Measurements from ENCODE around the gene MLN.

- TF ChIP-seq, protein P1, sequence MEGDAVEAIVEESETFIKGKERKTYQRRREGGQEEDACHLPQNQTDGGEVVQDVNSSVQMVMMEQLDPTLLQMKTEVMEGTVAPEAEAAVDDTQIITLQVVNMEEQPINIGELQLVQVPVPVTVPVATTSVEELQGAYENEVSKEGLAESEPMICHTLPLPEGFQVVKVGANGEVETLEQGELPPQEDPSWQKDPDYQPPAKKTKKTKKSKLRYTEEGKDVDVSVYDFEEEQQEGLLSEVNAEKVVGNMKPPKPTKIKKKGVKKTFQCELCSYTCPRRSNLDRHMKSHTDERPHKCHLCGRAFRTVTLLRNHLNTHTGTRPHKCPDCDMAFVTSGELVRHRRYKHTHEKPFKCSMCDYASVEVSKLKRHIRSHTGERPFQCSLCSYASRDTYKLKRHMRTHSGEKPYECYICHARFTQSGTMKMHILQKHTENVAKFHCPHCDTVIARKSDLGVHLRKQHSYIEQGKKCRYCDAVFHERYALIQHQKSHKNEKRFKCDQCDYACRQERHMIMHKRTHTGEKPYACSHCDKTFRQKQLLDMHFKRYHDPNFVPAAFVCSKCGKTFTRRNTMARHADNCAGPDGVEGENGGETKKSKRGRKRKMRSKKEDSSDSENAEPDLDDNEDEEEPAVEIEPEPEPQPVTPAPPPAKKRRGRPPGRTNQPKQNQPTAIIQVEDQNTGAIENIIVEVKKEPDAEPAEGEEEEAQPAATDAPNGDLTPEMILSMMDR (IDR thresholded peaks at IDR 0.05 in 2 of 3, conservative IDR thresholded peaks at IDR 0.05 in 1 of 3; ENCODE audit: borderline replicate concordance in 1 of 3, insufficient read depth in 1 of 3, low read depth in 2 of 3, low read length in 2 of 3): no peak
- TF ChIP-seq POLR2A (IDR thresholded peaks at IDR 0.05; ENCODE audit: borderline replicate concordance, extremely low read depth, insufficient read depth, insufficient read length) (no peak), EZH2phosphoT487 (IDR thresholded peaks at IDR 0.05; ENCODE audit: borderline replicate concordance) (no peak), POLR2AphosphoS5 (IDR thresholded peaks at IDR 0.05; ENCODE audit: low read depth, low read length) (no peak), ZNF274 (IDR thresholded peaks at IDR 0.05; ENCODE audit: low read depth, low read length) (no peak), CBX3 (IDR thresholded peaks at IDR 0.05; ENCODE audit: low read depth) (no peak), CEBPB (IDR thresholded peaks at IDR 0.05; ENCODE audit: low read depth) (no peak), YY1 (IDR thresholded peaks at IDR 0.05; ENCODE audit: extremely low read depth, insufficient replicate concordance, low read depth, low read length) (no peak), JUND (IDR thresholded peaks at IDR 0.05) (no peak), EZH2 (IDR thresholded peaks at IDR 0.05) (no peak), ZFX (IDR thresholded peaks at IDR 0.05) (no peak)
- TF ChIP-seq, protein P2, sequence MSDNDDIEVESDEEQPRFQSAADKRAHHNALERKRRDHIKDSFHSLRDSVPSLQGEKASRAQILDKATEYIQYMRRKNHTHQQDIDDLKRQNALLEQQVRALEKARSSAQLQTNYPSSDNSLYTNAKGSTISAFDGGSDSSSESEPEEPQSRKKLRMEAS (IDR thresholded peaks at IDR 0.05): no peak
- TF ChIP-seq, protein P3, sequence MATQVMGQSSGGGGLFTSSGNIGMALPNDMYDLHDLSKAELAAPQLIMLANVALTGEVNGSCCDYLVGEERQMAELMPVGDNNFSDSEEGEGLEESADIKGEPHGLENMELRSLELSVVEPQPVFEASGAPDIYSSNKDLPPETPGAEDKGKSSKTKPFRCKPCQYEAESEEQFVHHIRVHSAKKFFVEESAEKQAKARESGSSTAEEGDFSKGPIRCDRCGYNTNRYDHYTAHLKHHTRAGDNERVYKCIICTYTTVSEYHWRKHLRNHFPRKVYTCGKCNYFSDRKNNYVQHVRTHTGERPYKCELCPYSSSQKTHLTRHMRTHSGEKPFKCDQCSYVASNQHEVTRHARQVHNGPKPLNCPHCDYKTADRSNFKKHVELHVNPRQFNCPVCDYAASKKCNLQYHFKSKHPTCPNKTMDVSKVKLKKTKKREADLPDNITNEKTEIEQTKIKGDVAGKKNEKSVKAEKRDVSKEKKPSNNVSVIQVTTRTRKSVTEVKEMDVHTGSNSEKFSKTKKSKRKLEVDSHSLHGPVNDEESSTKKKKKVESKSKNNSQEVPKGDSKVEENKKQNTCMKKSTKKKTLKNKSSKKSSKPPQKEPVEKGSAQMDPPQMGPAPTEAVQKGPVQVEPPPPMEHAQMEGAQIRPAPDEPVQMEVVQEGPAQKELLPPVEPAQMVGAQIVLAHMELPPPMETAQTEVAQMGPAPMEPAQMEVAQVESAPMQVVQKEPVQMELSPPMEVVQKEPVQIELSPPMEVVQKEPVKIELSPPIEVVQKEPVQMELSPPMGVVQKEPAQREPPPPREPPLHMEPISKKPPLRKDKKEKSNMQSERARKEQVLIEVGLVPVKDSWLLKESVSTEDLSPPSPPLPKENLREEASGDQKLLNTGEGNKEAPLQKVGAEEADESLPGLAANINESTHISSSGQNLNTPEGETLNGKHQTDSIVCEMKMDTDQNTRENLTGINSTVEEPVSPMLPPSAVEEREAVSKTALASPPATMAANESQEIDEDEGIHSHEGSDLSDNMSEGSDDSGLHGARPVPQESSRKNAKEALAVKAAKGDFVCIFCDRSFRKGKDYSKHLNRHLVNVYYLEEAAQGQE (IDR thresholded peaks at IDR 0.05; ENCODE audit: low read depth): no peak
These were observed 45.9 kb downstream of the MLN start for GRCh38 chr6:33757906-33758305.
